ENCODE results near the gene C10orf71. TPM values are rescaled to one million over a fixed set of nuclear protein-coding genes. Genes with fewer than 3 reads are reported as not detected.

The C10orf71 gene
- polyA plus RNA-seq, 2 of the 4 experiments (the other 2 are of a cell fraction): not detected

- TF ChIP-seq E2F6 (IDR thresholded peaks at IDR 0.05; ENCODE audit: borderline replicate concordance, low read depth): no peak
- TF ChIP-seq MAFK (IDR thresholded peaks at IDR 0.05; ENCODE audit: partially characterized antibody): no peak
Observed at GRCh38 chr10:49260644-49261296, 38.2 kb upstream of the C10orf71 start (continued).

DNA sequence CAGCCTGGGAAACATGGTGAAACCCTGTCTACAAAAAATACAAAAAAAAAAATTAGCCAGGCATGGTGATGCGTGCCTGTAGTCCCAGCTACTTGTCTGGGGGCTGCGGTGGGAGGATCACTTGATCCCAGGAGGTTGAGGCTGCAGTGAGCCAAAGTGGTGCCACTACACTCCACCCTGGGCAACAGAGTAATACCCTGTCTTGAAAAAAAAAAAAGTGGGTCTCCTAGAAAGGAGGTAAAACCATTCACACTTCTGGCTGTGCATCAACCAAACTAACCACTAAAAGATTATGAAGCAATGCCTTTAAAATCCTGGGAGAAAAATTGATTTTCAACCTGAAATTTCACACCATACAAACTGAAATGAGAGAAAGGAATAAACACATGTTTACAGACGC lies 35.4 kb upstream of the C10orf71 start:
- FAIRE-seq (no peak), ATAC-seq (no peak), DNase-seq (ENCODE audit: low read depth in 1 of 2, low spot score in 1 of 2) (no peak)
- Histone ChIP-seq H3K4me2 (no peak overlapping the region), H3K27ac (no peak overlapping the region), H3K4me1 (no peaks in the 10 kb centered on the region), H3K4me3 (no peak overlapping the region), H3K9me3 (no peaks in the 10 kb centered on the region)
- ChIA-PET POLR2A (no interaction called here), CTCF (no interaction called here)
- 10% methylated on average over 3 of the region's 3 CpGs for WGBS (ENCODE audit: missing lambda C conversion rate)
- TF ChIP-seq HOXA7 (CRISPR knock-in tag; IDR thresholded peaks at IDR 0.05) (no peak), EHF (CRISPR knock-in tag; IDR thresholded peaks at IDR 0.05) (no peak), BHLHE40 (IDR thresholded peaks at IDR 0.05; ENCODE audit: low read depth, low read length) (no peak), CTCF (IDR thresholded peaks at IDR 0.05) (no peak)

GRCh38 chr10:49264177-49264677 lies 34.7 kb upstream of the C10orf71 start:
- WGBS (ENCODE audit: missing lambda C conversion rate): 8% methylated on average over 3 of the region's 3 CpGs
- H3K27ac ChIP-seq: no peak overlapping the region
- POLR2A ChIA-PET: no interaction called here
- TF ChIP-seq, protein P1, sequence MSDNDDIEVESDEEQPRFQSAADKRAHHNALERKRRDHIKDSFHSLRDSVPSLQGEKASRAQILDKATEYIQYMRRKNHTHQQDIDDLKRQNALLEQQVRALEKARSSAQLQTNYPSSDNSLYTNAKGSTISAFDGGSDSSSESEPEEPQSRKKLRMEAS (IDR thresholded peaks at IDR 0.05): no peak
- peak; percentile 13 for TF ChIP-seq MAFK (IDR thresholded peaks at IDR 0.05; ENCODE audit: partially characterized antibody)
- no peak for FAIRE-seq
- ATAC-seq: no peak
- DNase-seq (ENCODE audit: low read depth in 1 of 2, low spot score in 1 of 2): no peak
- H3K9me3 ChIP-seq: no peaks in the 10 kb centered on the region
- no peak overlapping the region for H3K4me3 ChIP-seq
- H3K4me1 ChIP-seq: no peaks in the 10 kb centered on the region
- H3K4me2 ChIP-seq: no peak overlapping the region
- CTCF ChIA-PET: no interaction called here

DNA sequence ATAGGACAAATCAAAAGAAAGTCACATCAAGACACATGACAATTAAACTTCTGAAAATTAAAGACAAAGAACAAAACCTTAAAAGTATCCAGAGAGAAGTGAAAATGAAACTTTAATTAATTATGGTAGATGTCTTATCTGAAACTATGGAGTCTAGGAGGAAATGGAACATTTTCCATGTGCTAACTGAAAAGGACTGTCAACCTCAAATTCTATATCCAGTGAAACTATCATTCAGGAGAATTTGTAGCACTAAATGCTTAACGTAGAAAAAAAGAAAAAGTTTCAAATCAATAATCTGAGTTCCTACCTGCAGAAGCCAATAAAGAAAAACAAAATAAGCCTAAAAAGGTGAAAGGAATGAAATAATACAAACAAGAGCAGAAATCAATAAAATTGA lies 33.1 kb upstream of the C10orf71 start:
- POLR2A ChIA-PET: no interaction called here
- FAIRE-seq: no peak
- Histone ChIP-seq H3K4me2 (no peak overlapping the region), H3K4me1 (no peaks in the 10 kb centered on the region), H3K9me3 (no peaks in the 10 kb centered on the region), H3K27ac (no peak overlapping the region), H3K4me3 (no peak overlapping the region)
- DNase-seq (ENCODE audit: low read depth in 1 of 2, low spot score in 1 of 2): no peak
- TF ChIP-seq RAD21 (conservative IDR thresholded peaks at IDR 0.05 in 1 of 2, IDR thresholded peaks at IDR 0.05 in 1 of 2): no peak
- no peak for TF ChIP-seq POLR2AphosphoS2 (conservative IDR thresholded peaks at IDR 0.05; ENCODE audit: low read length)
- TF ChIP-seq CTCF (IDR thresholded peaks at IDR 0.05): no peak
- no peak for TF ChIP-seq EP300 (IDR thresholded peaks at IDR 0.05)
- 33% methylated on average over 1 of the region's 1 CpG for WGBS (ENCODE audit: missing lambda C conversion rate)
- ATAC-seq: no peak
- CTCF ChIA-PET: no interaction called here

DNA sequence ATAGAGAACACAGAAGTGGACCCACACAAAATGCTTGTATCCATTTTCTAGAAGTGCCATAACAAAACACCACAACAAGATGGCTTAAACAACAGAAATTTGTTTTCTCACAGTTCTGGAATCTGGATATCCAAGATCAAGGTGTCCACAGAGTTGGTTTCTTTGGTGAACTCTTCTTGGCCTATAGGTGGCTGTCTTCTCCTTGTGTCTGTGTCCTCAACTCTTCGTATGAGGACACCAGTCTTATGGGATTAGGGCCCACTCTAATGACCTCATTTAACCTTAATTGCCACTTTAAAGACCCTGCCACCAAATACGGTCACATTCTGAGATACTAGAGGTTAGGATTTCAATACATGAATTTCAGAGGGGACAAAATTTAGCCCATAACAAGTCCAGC lies 30.8 kb upstream of the C10orf71 start:
- POLR2A ChIA-PET: no interaction called here
- FAIRE-seq (no peak), ATAC-seq (no peak), DNase-seq (ENCODE audit: low read depth in 1 of 2, low spot score in 1 of 2) (no peak)
- WGBS (ENCODE audit: missing lambda C conversion rate): 0% methylated on average over 2 of the region's 2 CpGs
- no peak overlapping the region for H3K4me2 ChIP-seq
- H3K27ac ChIP-seq: no peak overlapping the region
- CTCF ChIA-PET: no interaction called here
- TF ChIP-seq PBX3 (IDR thresholded peaks at IDR 0.05) (no peak), BHLHE40 (IDR thresholded peaks at IDR 0.05; ENCODE audit: low read depth, low read length) (no peak)
- H3K4me1 ChIP-seq: no peaks in the 10 kb centered on the region
- no peaks in the 10 kb centered on the region for H3K9me3 ChIP-seq
- no peak overlapping the region for H3K4me3 ChIP-seq

Data from A549 (cell line).